GM19395 (cell line): Measurements from ENCODE around the gene PCDHB4.
"Not testable (repeated sequence)": the region's sequence is repeated elsewhere in the genome, so short reads cannot be mapped to it uniquely, and the experiment has no call there.

Experiments
- ATAC-seq: cut with Tn5 transposase; IDR thresholded peaks from one replicate; pipeline ENCODE4 v1.9.1; 2021; ENCODE audit warnings: mild to moderate bottlenecking, moderate library complexity; ENCODE audit not compliant: unreplicated experiment

Gene PCDHB4

DNA sequence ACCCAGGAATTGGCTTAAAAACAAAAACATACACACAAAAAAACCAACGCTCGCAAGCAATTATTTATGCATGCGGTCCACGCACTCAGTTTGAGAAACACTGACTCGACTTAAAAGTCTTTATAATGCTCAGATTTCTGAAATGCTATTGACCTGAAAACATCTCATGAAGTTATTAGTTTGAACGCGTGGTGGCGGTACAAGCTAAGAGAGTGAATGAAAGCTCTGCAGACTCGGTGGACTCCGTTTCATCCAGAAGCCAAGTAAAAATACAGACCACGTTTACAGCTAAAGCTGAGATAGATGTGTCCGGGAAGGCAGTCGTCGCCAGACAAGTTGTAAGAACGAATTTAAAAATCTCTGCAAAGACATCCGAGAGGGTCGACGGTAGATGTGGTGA lies 28.2 kb downstream of the PCDHB4 start, which contains the start of gene PCDHB6:
Gene PCDHB6, plus strand, starts transcription at position 246 of the 400 bp plus-strand sequence. CDS start 201 bp downstream, outside the sequence.
- ATAC-seq, result no peak

DNA sequence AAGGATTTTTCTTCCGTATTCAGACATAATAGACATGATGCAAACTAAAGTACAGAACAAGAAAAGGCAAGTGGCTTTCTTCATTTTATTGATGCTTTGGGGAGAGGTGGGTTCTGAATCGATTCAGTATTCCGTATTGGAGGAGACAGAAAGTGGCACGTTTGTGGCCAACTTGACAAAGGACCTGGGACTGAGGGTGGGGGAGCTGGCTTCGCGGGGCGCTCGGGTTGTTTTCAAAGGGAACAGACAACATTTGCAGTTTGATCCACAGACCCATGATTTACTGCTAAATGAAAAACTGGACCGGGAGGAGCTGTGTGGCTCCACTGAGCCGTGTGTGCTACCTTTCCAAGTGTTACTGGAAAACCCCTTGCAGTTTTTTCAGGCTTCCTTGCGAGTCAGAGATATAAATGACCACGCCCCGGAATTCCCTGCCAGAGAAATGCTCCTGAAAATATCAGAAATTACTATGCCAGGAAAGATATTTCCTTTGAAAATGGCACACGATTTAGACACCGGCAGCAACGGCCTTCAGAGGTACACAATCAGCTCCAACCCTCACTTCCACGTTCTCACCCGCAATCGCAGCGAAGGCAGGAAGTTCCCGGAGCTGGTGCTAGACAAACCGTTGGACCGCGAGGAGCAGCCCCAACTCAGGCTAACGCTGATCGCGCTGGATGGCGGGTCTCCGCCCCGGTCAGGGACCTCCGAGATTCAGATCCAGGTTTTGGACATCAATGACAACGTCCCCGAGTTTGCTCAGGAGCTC lies 28.8 kb downstream of the PCDHB4 start:
- no peak for ATAC-seq

DNA sequence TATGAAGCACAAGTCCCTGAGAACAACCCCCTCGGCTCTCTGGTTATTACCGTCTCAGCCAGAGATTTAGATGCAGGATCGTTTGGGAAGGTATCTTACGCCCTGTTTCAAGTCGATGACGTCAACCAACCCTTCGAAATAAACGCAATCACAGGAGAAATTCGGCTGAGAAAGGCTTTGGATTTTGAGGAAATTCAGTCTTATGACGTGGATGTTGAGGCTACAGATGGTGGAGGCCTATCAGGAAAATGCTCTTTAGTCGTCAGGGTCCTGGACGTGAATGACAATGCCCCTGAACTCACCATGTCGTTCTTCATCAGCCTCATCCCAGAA lies 29.3 kb downstream of the PCDHB4 start:
- ATAC-seq, result no peak

DNA sequence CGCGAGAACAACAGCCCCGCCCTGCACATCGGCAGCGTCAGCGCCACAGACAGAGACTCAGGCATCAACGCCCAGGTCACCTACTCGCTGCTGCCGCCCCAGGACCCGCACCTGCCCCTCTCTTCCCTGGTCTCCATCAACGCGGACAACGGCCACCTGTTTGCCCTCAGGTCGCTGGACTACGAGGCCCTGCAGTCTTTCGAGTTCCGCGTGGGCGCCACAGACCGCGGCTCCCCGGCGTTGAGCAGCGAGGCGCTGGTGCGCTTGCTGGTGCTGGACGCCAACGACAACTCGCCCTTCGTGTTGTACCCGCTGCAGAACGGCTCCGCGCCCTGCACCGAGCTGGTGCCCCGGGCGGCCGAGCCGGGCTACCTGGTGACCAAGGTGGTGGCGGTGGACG lies 30.0 kb downstream of the PCDHB4 start:
- ATAC-seq, result not testable (repeated sequence)

DNA sequence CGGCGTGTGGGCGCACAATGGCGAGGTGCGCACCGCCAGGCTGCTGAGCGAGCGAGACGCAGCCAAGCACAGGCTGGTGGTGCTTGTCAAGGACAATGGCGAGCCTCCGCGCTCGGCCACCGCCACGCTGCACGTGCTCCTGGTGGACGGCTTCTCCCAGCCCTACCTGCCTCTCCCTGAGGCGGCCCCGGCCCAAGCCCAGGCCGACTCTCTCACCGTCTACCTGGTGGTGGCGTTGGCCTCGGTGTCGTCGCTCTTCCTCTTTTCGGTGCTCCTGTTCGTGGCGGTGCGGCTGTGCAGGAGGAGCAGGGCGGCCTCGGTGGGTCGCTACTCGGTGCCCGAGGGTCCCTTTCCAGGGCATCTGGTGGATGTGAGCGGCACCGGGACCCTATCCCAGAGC lies 30.5 kb downstream of the PCDHB4 start:
- not testable (repeated sequence) for ATAC-seq

DNA sequence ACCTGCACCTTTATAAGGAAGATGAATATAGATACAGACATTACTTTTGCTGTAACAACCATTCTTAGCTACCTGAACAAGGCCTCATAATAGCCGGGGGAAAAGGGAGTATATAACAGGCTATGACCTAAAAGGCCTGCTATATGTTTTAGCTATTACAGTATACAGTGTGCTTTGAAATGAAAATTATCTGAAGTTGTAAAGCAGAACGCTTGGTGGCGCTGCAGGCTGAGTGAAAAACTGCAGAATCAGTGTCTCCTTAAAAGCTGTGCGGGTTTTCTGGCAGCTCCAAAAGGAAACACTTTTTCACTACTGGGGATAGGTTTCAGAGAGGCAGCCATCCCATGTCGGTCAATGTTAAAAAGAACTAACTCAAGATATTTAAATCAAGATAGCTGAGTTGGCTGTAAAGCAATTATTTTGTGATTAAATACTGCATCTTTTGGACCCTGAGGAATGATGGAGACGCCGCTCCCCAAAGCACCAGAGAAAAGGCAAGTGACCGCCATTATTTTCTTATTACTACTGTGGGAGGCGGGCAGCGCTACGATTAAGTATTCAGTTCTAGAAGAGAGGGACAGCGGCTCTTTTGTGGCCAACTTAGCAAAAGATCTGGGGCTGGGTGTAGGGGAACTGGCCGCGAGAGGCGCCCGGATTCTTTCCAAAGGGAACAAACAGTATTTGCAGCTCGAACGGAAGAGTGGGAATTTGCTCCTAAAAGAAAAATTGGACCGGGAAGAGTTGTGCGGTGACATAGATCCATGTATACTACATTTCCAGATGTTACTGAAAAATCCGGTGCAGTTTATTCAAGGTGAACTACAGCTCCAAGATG lies 34.1 kb downstream of the PCDHB4 start:
- no peak for ATAC-seq

DNA sequence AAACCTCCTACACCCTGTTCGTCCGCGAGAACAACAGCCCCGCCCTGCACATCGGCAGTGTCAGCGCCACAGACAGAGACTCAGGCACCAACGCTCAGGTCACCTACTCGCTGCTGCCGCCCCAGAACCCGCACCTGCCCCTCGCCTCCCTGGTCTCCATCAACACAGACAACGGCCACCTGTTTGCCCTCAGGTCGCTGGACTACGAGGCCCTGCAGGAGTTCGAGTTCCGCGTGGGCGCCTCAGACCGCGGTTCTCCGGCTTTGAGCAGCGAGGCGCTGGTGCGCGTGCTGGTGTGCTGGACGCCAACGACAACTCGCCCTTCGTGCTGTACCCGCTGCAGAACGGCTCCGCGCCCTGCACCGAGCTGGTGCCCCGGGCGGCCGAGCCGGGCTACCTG lies 35.7 kb downstream of the PCDHB4 start:
- ATAC-seq, result not testable (repeated sequence)

DNA sequence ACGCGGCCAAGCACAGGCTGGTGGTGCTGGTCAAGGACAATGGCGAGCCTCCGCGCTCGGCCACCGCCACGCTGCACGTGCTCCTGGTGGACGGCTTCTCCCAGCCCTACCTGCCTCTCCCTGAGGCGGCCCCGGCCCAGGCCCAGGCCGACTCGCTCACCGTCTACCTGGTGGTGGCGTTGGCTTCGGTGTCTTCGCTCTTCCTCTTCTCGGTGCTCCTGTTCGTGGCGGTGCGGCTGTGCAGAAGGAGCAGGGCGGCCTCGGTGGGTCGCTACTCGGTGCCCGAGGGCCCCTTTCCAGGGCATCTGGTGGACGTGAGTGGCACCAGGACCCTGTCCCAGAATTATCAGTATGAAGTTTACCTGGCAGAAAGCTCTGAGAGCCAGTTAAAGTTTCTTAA lies 36.3 kb downstream of the PCDHB4 start:
- ATAC-seq, result not testable (repeated sequence)

DNA sequence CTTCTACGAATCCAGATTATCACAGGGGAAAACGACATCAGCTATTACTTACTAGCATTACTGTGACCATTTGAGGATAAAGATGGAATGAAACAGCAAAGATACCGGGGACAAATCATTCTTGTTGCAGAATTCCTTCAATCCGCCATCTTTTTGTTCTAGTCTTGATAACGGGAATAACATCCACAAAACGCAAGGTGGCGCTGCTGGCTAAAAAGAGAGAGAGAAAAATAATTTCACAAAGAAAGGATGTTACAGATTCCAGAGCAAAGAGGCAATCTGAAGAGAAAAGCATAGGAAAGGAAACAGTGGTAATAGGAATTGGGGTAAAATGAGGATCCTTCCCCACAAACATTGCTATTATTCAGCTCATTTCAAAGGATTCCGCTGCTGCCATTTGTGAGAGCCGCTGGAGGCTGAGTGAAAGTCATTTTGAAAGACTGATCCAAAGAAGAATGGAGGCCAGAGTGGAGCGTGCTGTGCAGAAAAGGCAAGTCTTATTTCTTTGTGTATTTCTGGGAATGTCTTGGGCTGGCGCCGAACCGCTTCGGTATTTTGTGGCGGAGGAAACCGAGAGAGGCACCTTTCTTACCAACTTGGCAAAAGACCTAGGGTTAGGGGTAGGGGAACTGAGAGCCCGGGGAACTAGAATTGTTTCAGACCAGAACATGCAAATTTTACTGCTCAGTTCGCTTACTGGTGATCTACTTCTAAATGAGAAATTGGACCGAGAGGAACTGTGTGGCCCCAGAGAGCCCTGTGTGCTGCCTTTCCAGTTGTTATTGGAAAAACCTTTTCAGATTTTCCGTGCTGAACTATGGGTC lies 51.0 kb downstream of the PCDHB4 start, which contains the start of gene PCDHB7:
Gene PCDHB7, plus strand, starts transcription at position 264 of the 824 bp plus-strand sequence. Its CDS starts 192 bp downstream, at position 456.
- no peak for ATAC-seq

DNA sequence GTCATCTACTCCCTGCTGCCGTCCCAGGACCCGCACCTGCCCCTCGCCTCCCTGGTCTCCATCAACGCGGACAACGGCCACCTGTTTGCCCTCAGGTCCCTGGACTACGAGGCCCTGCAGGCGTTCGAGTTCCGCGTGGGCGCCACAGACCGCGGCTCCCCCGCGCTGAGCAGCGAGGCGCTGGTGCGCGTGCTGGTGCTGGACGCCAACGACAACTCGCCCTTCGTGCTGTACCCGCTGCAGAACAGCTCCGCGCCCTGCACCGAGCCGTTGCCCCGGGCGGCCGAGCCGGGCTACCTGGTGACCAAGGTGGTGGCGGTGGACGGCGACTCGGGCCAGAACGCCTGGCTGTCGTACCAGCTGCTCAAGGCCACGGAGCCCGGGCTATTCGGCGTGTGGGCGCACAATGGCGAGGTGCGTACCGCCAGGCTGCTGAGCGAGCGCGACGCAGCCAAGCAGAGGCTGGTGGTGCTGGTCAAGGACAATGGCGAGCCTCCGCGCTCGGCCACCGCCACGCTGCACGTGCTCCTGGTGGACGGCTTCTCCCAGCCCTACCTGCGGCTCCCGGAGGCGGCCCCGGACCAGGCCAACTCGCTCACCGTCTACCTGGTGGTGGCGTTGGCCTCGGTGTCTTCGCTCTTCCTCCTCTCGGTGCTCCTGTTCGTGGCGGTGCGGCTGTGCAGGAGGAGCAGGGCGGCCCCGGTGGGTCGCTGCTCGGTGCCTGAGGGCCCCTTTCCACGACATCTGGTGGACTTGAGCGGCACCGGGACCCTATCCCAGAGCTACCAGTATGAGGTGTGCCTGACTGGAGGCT lies 52.9 kb downstream of the PCDHB4 start:
- not testable (repeated sequence) for ATAC-seq
